ENCODE measurements around the gene RHEB. TPM values are rescaled to one million over a fixed set of nuclear protein-coding genes. Genes with fewer than 3 reads are reported as not detected.

The RHEB gene
- polyA plus RNA-seq, 1 of the 3 experiments (the other 2 are of a cell fraction): 87.3 TPM

DNA sequence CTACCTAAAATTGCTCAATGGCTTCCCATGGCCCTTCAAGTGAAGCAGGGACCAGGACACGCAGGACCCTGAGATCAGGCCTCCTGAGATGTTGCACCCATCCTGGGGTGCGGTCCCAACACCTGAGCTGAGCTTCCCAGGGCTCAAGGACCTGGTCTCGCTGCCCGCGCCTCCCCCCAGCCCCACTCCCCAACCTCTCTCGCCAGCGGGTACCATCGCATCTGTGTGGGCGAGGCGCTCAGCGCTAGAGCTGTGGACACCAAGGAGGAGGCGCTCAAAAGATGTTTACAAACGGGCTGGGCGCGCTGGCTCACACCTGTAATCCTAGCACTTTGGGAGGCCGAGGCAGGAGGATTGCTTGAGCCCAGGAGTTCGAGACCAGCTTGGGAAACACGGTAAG, 72.4 kb downstream of the RHEB start:
- H3K9me2 ChIP-seq: no peaks in the 10 kb centered on the region
- H3K4me3 ChIP-seq (ENCODE audit: low read depth in 2 of 2, low read length in 1 of 2): no peak overlapping the region
- H3F3A ChIP-seq (replicated peaks; ENCODE audit: insufficient read depth): no peaks in the 10 kb centered on the region
- H2AFZ ChIP-seq (ENCODE audit: low read depth): no peak overlapping the region
- no peak for DNase-seq
- no peaks in the 10 kb centered on the region; a peak in 1 of 4 replicates for H3K4me1 ChIP-seq (ENCODE audit: control insufficient read depth in 1 of 2, insufficient read depth in 2 of 2, low read depth in 1 of 2, low read length in 1 of 2)
- H3K27me3 ChIP-seq (ENCODE audit: insufficient read depth): no peaks in the 10 kb centered on the region
- no peaks in the 10 kb centered on the region for H3K36me3 ChIP-seq (replicated peaks in 1 of 2; ENCODE audit: control insufficient read depth in 1 of 2, insufficient read depth in 2 of 2, low read length in 1 of 2)
- no peaks in the 10 kb centered on the region for H3K9me3 ChIP-seq
- TF ChIP-seq TEAD4 (IDR thresholded peaks at IDR 0.05; ENCODE audit: borderline replicate concordance, insufficient read depth) (no peak), GABPA (IDR thresholded peaks at IDR 0.05; ENCODE audit: low read depth) (no peak), POLR2AphosphoS5 (IDR thresholded peaks at IDR 0.05; ENCODE audit: low read depth, low read length) (no peak), RXRA (IDR thresholded peaks at IDR 0.05; ENCODE audit: borderline replicate concordance, low read depth) (no peak), GATA2 (CRISPR knock-in tag; IDR thresholded peaks at IDR 0.05) (no peak), NFIC (IDR thresholded peaks at IDR 0.05; ENCODE audit: borderline replicate concordance) (no peak), SMC3 (IDR thresholded peaks at IDR 0.05; ENCODE audit: low read depth, low read length) (no peak), JUND (IDR thresholded peaks at IDR 0.05) (no peak), RFX5 (IDR thresholded peaks at IDR 0.05; ENCODE audit: low read length) (no peak), EZH2phosphoT487 (IDR thresholded peaks at IDR 0.05; ENCODE audit: borderline replicate concordance, low read depth) (no peak), TAF1 (IDR thresholded peaks at IDR 0.05; ENCODE audit: borderline replicate concordance, low read depth, low read length) (no peak), RAD21 (IDR thresholded peaks at IDR 0.05; ENCODE audit: low read length) (no peak), USF1 (IDR thresholded peaks at IDR 0.05; ENCODE audit: borderline replicate concordance, low read depth) (no peak), RCOR1 (IDR thresholded peaks at IDR 0.05; ENCODE audit: low read length) (no peak), FOXM1 (IDR thresholded peaks at IDR 0.05; ENCODE audit: low read depth) (no peak), FOXJ3 (CRISPR knock-in tag; IDR thresholded peaks at IDR 0.05) (no peak), TCF12 (IDR thresholded peaks at IDR 0.05) (no peak), MEF2A (IDR thresholded peaks at IDR 0.05; ENCODE audit: borderline replicate concordance, low read depth) (no peak)
- TF ChIP-seq, protein P1, sequence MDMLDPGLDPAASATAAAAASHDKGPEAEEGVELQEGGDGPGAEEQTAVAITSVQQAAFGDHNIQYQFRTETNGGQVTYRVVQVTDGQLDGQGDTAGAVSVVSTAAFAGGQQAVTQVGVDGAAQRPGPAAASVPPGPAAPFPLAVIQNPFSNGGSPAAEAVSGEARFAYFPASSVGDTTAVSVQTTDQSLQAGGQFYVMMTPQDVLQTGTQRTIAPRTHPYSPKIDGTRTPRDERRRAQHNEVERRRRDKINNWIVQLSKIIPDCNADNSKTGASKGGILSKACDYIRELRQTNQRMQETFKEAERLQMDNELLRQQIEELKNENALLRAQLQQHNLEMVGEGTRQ (IDR thresholded peaks at IDR 0.05; ENCODE audit: borderline replicate concordance, low read depth, low read length): no peak
- TF ChIP-seq, protein P2, sequence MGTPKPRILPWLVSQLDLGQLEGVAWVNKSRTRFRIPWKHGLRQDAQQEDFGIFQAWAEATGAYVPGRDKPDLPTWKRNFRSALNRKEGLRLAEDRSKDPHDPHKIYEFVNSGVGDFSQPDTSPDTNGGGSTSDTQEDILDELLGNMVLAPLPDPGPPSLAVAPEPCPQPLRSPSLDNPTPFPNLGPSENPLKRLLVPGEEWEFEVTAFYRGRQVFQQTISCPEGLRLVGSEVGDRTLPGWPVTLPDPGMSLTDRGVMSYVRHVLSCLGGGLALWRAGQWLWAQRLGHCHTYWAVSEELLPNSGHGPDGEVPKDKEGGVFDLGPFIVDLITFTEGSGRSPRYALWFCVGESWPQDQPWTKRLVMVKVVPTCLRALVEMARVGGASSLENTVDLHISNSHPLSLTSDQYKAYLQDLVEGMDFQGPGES (IDR thresholded peaks at IDR 0.05; ENCODE audit: low read depth, low read length): no peak
- no peaks in the 10 kb centered on the region for H3K79me2 ChIP-seq (ENCODE audit: insufficient read depth)
- no peak overlapping the region for H3K9ac ChIP-seq
- H4K20me1 ChIP-seq (ENCODE audit: insufficient read depth): no peaks in the 10 kb centered on the region
- H3K4me2 ChIP-seq: no peak overlapping the region
- WGBS (ENCODE audit: low lambda C conversion rate): 92% methylated on average over 18 of the region's 18 CpGs
- ChIA-PET POLR2A (interaction anchor here (0.7 kb wide), 1 partner anchor 863 kb away, joined by 3 read pairs; no protein-coding TSS in a partner anchor), CTCF (interaction anchor here (1.0 to 7.5 kb wide), 14 partner anchors 9 to 312 kb away, joined by 3 to 126 read pairs (median 8); partner anchors contain the start of genes CRYGN and WDR86)
- no peak overlapping the region for H3K27ac ChIP-seq (ENCODE audit: low read depth in 2 of 2, low read length in 1 of 2)
